Activated CD4-positive, CD25-positive, alpha-beta regulatory T cell treated with anti-CD3 and anti-CD28 coated beads, Interleukin-2, amount 50 U/mL, for 16 hours (primary cell): ENCODE results near the gene LOXL4.

Experiments
- DNase-seq: peaks from one replicate; pipeline ENCODE4 v3.0.0-alpha.2; 2020; ENCODE audit warnings: low read depth, low spot score

LOXL4 gene

GRCh38 chr10:98267894-98268693, at the start of gene LOXL4:
LOXL4 (minus strand) TSS chr10:98268194; CDS start chr10:98263019, 5,175 bp downstream.
- DNase-seq: no peak

DNA sequence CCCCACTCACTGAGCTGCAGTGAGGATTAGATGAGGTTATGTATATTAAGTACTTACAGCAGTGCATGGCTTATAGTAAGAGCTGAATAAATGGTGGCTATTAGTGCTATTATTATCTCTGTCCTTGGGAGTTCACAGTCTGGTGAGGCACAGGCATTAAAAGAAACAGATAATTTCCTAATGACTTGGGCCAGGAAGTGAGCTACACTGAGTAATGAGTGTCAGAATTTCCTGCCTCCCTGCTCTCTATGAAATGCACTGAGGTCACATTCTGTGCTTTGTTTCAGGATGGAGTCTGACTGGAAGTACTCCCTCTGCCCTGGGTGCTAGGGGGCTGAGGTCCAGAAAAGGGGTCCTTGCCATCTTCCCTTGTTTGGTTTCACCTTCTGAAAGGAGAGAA, 48.7 kb upstream of the LOXL4 start:
- DNase-seq: no peak

DNA sequence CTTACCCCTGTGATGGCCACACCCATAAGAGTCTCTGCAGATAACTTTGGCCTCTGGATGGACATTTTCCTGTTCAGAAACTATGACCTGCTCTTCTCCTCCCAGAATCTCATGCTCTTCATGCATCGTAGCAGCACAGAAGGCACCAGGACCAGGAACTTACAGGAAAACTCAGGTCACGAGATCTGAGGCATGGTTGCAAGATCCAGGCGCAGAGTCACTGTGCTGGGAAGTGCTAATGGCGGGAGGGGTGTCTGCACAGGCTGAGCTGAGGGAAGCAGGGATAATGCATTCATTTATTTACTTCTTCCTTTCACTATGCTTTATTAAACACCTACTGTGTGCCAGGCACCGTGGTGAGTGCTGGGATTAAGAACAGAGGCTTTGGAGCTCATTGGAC, 48.2 kb upstream of the LOXL4 start:
- no peak for DNase-seq

DNA sequence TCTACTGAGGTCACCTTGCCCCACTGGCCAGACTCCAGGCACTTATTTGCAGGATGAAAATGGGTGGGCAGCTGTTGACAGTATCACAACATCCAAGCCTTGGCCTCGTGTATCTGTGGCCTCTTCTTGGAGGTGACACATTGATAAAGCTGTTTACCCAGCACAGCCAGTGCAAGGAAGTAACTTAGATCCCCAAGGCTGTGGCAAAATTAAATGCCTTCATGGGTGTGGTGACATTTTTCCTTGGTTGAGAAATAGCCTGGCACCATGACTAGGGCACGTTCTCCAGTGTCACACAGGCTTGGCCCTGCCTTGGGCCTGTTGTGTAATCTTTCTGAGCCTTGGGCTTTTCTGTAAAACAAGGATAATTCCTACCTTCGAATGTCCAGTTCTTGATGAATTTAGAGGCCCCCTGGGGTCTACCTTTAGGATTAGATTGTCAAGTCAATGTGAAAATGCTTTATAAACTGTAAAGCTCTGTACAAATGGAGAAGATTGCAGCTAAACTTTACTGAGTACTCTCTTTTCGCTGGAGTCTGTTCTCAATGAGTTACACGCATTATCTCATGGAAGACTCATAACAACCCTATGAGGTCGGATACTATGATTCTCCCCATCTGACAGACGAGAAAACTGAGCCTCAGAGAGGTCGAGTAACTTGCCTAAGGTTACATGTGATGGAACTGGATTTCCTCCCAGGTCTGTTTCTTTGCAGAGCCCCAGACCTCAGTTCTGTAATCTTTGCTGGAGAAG, 46.7 kb upstream of the LOXL4 start:
- no peak for DNase-seq

DNA sequence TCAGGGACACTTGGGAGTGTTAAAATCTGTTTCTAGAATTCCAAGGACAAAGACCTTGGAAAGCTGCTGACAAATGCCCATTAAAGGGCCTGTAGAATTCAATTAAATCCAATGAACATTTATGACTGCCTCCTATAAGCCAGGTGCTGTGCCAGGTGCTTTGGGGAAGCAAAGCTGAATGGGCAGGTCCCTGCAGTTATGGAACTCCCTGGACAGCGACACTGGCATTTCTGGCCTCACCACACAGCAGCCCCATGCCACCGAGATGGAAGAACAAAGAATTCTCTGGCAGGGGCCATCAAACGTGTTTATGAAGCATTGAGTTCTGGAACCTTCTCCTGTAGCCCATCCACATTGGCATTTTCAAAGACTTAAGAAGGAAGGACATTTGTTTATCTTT, 45.6 kb upstream of the LOXL4 start:
- DNase-seq: no peak

- no peak for DNase-seq
Measured at GRCh38 chr10:98312822-98313221, 44.8 kb upstream of the LOXL4 start.

GRCh38 chr10:98312349-98312748, 44.4 kb upstream of the LOXL4 start:
- no peak for DNase-seq

GRCh38 chr10:98310701-98311100, 42.7 kb upstream of the LOXL4 start:
- no peak for DNase-seq

DNA sequence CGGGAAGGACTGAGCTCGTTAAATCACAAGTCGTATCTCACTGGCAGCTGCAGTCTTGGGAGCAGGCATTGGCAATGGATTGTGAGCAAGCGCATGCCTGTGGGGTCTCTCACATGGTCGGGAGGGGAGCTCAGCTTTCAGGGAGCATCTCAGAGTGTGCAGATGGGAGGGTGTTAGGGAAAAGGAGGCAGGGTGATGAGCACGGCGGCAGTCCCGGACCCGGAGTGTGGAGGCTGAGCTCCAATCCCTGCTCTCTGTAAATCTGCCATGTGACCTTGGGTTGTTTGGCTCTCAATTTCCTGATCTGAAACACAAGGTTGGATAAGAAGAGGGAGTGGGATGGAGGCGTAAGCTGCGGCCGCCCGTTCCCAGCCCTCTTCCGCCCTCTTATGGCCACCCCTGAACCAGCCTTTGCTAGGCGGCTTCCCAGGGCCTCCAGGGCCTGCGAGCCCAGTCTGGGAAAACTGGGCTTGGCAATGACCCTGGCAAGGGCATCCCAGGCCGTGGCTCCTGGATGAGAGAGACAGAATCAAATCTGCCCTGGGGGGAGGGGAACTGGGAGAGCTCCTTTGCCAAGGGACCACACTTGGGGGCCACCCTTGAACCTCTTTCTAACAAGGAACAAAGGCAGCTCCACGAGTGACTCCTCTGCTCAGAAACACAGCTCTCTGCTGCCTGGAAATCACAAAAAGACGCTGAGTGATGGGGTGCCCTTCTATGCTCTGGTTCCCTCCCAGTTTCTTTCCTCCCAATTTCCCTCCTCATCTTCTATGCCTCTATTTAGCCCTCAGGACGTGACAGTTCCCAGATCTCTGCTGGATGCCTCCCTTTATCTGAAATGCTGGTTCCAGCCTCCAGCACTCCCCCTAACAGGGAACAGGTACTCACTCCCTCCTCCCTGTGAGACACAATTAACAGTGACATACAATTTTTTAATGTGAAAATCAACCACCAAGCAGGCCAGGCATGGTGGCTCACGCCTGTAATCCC, 41.7 kb upstream of the LOXL4 start:
- DNase-seq: no peak

DNA sequence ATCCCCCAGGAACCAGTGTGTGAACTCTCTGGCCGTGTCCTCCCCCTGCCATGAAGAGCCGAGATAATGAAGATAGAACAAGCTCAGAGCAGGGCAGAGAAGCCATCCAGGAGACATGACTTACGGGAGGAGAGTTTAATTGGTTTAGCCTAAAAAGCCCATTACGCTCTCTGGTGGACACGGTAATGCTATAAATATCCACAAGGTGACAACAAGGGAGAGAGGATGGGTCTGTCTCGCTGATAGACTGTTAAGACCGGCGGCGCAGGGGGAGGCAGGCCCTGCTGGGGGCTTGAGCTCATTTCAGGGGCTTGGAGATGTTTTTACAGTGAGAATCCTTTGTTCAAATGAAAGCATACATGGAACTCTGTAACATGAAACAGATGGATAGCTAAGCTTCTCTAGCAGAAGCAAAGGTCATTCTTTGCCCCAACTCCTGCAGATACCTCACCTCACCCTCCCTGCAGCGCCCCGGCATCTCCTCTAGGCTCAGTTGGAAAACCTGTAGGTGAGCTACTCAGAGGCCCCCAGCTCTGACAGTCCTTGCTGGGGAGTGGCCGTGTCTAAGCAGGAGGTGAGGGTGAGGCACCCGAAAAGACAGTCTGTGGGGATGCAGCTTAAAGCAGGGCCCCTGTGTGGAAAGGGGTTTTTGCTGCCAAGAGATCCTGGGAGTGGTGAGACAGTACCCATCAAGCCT, 40.8 kb upstream of the LOXL4 start:
- DNase-seq: no peak

DNA sequence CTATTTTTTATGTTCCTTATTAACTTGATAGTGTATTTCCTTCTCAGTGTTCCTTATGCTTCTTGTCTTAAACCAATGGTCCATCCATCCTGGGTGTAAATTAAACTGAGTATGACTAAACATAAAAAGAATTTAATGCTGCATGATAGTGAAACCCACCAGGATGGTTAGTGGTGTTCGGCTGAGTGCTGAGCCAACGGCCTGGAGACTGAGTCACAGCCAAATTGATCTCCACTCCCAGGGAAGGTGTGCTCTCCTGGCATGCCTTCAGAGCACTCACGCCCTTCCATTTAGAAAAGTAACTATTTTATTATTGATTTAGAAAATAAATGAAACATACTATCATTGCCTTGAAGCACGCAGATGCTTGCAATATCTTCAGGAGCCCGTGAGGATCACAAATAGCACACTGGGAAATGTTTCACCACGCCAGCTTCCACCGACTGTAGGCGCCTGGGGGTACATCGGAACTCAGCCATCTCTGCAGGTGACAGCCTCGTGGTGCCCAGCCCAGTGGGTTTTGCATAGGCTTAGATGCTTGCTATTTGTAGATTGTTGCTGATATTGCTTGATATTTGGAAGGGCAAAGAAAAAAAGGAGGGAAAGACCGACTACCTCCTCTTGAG, 40.0 kb upstream of the LOXL4 start:
- no peak for DNase-seq

DNA sequence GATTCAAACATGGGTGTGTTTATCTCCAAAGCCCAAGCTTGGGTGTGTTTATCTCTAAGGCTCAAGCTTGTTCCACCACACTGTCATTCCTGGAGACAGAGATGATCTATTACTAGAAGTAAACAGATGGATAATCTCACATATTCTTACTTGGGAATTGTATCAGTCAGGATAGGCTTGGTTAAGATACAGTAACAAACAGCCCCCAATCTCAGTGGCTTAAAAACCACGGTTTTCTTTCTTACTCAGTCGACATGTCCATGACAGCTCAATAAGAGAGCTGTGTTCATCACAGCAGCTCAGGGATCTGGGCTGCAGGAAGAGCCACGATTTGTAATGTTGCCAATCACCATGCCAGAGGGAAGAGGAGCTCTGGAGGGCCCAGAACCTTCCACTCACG, 38.5 kb upstream of the LOXL4 start:
- no peak for DNase-seq

- no peak for DNase-seq
Measured at GRCh38 chr10:98303569-98303968, 35.6 kb upstream of the LOXL4 start.

- DNase-seq: no peak
Measured at GRCh38 chr10:98302741-98303365, 34.9 kb upstream of the LOXL4 start.

DNA sequence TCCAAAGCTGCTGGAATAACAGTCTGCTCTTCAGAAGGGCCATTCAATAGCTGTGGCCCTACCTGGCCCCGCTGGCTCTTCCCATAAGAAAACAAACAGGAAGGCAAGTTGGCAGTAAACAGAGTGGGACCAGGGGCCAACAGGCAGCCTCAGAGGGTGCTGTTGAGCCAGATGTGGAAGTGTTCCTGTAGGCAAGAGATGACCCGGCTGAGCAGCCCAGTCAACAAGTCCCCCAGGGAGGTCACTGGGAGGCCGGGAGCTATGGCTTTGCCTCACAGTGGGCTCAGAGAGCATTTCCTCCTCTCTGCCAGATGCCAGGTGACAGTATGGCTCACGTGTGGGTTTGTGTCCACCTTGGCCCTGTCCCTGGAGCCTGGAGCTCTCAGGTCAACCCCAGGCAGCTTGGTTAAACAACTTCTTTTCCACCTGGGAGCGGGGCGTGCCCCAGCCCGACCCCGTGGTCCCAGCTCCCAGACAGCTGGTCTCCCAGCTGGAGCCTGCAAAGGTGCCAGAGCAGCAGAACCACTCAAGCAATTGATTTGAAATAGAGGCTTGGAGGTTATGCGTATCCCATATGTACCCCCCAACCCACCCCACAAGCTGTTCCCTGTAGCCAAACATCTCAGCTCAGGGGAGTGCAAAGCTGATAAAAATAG, 33.8 kb upstream of the LOXL4 start:
- no peak for DNase-seq

DNA sequence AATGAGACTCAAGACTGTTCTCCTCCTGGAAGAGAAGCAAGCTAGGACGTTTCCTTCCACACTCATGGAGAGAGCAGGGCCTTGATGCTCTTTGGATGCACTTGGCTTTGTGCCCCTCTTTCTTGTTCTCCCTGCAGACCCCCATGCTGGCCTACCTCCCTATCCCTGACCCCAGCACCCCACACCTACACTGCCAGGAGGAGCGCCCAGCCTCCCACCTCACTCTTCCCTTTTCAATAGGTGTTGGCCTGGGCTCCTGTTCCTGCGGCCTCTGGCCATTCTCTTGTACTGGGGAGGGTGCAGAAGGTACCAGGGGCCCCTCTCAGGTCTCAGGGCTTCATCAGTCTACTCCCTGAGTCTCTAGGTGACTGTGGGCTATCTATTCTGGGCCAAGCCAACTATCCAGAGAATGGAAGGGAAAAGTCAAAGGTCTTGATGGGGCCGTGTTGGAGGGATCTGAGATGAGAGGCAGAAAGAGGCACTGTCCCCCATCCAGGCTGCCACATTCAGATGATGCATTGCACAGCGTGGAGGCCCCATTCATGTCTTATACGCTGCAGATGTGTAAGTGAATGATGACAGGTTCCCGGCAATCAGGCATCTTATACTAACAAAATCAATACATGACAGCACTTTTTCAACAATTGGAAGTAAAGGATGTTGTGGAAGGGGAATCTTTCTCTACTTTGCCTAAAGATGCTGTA, 32.7 kb upstream of the LOXL4 start:
- DNase-seq: no peak

- no peak for DNase-seq
Measured at GRCh38 chr10:98299341-98299740, 31.3 kb upstream of the LOXL4 start.

DNA sequence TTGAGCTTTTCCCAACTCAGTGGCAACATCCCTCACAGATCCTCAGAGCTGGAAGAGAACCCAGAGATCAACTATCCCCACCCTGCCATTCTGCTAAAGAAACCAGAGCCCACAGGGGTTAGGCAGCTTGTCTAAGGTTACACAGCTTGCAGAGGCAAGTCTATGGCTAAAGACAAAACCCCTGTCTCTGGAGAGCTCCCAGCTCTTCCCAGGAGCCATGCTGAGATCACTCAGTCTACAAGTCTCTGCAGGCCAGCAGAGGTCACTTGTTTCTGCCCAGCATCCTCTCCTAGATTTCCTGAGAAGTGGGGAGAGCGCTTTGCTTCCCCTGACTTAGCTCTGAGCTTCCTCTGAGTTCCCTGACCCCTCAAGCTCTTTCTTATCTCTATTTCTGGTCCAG, 28.5 kb upstream of the LOXL4 start:
- DNase-seq: no peak

GRCh38 chr10:98295907-98296306, 27.9 kb upstream of the LOXL4 start:
- DNase-seq: no peak
